LHCN-M2 (cell line): ENCODE measurements around the gene ARHGAP26. TPM values are rescaled to one million over a fixed set of nuclear protein-coding genes. Genes with fewer than 3 reads are reported as not detected.

Experiments
- DNase-seq: peaks from one replicate; pipeline ENCODE4 v3.0.0-alpha.2; 2012; ENCODE audit warnings: low read depth
- total RNA-seq: library from RNA; depleted of rRNA; stranded (reverse); fragments of >200 nt; gene quantifications from 2 replicates; pipeline ENCODE4 v1.2.3, GENCODE V29; 2014

The ARHGAP26 gene
- total RNA-seq, 1 experiment from 2014 or later = 1.0 TPM

DNA sequence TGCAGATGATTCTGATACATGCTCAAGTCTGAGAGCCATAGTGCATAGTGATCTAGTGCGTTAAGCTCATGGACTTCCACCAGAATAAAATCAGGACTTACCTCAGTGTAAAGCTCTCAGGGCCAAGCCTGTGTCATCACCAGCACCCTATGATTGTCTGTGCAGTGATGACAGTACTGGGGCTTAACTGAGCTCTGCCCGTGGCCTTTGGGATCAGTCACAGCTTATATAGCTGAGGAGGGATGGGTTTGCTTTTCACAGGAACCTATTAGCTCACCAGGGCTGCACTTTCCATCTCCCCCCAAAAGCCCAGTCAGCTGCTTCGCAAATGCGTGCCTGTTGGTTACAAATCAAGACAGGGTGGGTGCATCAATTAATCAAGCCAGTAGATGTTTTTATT lies 386.4 kb downstream of the ARHGAP26 start:
- no peak for DNase-seq

DNA sequence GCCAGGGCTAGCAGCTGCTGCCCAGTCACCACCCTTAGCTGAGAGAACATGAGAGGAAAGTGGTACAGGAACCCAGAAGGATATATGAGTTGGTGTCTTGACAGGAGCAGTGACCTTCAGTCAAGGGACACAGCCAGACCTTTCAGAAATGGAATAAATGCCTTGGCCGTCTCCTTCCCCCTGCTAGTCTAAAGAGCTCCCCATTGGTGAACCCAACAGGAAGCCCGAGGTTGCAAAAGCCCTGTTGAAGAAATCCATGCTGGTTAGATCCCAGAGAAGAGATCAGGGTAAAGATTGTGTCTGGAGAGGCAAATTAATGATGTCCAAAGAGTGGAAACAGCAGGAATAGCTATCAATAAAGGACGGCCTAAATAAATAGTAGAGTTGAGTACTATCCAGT lies 388.9 kb downstream of the ARHGAP26 start:
- DNase-seq = no peak

DNA sequence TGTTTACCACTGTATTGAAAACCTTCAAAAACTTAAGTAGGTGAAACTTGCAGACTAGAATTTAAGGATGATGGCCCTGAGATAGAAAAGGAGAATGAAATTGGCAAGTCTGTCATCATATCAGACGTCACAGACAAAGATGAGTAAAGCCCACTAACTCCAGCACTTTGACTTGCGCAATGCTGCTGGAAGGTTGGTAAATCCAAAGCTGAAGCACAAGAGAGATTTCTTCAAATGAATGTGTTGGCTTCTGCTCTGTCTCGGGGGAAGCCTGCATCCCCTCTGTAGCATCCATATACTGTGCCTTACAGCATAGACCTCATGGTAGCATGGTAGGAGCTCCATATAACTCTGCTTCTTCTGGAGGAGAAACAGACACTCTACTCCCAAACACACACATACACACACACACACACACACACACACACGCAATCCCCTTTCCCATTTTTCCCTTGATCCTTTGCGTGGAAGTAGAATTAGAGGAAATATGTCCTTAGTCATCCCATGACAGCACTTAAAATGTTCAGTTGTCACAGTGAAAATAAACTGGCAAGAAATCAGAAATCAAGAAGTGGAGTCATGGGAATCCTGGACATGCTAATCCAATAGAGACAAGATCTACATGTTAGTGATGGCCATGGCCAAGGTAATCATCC lies 391.8 kb downstream of the ARHGAP26 start:
- peak; percentile 86 for DNase-seq

DNA sequence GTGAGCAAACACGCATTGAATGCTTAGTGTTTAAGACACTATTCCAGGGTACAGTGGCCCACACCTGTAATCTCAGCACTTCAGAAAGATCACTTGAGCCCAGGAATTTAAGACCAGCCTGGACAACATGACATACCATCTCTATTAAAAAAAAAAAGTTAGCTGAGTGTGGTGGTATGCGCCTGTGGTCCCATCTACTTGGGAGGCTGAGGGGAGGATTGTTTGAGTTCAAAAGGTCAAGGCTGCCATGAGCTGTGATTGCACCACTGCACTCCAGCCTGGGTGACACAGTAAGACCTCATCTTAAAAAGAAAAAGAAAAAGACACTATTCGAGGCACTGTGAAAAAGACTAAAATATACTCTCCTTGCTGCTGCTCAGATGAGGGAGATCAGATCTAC lies 392.6 kb downstream of the ARHGAP26 start:
- DNase-seq = no peak

DNA sequence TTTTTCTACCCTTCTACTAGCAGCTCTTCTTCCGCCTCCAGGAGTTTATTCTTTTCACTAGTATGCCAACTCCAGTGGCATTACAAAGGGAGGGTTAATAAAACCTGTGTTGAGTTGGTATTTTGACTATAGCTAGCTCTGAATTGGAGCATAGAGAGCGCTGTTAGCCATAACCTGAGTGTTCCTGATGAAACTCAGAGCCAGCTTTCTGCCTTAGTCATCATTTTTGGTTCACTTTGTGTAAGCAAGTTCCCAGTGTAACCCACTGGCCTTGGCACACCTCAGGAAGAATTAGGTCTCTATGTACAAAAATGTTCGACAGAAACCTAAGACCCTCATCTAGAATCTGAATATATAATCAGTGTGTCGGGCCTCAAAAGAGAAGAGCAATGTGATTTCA lies 394.4 kb downstream of the ARHGAP26 start:
- DNase-seq = no peak

DNA sequence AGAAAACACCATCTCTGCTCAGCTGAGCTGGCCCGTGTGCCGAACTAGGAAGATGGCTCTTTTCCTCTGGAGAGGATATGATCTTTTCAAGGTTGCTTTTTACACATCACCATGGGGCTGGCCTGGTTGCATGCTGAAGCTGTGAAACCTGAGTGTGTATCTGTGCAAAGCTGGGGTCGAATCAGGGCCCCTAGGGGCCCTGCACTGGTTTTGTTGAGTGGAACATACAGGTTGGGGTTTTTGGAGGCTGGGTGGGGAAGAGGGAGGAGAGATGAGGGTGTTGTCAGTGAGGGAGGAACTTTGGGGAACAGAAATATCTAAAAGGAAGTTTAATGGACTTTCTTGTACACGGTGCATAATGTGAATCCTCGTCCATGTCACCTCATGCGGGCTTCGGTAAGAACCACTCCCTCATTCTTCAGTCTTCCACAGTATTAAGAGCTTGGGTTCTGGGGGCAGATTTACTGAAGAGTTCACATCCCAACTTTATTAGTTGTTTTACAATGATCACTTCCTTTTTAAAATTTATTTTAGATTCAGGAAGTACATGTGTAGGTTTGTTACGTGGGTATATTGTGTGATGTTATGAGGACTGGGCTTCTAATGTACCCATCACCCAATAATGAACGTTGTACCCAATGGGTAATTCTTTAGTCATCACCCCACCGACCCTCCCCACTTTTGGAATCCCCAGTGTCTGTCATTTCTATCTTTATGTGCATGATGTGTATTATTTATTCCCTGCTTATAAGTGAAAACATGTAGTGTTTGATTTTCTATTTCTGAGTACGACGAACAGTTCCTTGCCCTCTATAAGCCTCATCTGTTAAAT lies 395.1 kb downstream of the ARHGAP26 start:
- DNase-seq = no peak

DNA sequence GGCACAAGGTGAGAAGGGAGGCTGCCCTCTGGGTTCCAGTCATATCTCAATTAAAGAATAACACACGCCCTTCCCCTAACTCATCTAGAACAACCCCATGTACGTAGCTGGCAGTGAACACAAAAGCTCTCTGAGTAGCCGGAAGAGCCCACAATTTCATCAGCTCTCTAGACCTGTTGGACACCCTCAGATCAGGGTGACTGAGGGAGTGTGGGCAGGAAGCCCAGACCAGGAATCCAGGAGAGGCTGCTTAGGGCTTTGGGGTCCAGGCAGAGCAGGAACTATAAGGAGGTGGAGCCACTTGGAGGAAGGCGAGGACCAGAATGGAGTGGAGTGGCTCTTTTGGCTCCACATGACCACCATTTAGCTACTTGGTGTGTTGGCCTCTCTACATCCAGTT lies 395.9 kb downstream of the ARHGAP26 start:
- no peak for DNase-seq

DNA sequence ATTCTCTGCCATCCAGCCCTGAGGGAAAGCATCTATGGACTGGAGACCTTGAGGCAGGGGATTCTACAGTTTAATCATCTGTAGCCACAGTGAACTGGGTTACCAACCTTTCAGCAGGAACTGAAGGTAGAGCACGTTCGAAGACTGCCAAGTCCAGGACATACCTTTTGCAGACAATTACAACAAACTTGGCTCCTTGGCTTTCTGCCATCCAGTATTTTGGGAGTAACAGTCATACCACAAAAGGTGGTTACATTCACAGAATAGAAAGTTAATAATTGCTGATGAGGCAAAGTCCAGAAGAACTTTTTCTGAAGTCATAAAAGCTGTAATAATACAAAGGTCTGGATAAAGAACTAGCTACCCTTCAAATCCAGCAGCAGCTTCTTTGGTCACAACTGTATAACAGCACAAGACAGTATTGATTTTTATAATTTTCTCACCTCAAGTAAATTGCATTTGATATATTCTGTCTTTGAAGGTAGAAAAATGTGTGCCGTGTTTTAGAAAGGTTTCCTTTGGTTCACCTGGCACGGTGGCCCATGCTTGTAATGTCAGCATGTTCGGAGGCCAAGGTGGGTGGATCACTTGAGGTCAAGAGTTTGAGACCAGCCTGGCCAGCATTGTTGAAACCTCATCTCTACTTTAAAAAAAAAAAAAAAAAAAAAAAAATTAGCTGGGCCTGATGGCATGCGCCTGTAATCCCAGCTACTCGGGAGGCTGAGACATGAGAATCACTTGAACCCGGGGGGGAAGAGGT lies 396.7 kb downstream of the ARHGAP26 start:
- no peak for DNase-seq

DNA sequence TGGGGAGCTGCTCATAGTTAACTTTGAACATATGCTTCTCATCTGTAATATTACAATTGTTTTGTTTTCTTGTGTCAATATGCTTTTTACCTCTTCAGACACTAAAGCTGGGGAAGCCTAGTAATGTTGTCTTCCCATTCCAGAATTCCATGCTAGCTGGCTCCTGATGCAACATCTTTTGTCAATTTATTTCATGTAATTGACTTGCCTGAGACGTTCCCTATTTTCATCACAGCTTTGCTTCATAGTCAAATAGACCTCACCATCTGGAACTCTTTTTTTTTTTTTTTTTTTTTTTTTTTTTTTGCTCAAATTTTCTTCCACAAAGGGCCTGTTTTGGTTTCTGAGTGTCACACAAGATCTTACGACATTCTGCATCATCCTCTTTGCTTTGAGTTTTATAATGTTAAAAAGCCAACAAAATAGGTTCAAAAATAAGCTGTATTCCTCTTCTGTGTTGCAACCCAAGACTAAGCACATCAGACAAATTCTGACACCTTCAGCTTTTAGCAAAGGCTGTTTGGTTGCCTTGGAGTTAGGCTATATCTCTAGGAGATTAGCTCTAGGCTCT lies 398.1 kb downstream of the ARHGAP26 start:
- no peak for DNase-seq

DNA sequence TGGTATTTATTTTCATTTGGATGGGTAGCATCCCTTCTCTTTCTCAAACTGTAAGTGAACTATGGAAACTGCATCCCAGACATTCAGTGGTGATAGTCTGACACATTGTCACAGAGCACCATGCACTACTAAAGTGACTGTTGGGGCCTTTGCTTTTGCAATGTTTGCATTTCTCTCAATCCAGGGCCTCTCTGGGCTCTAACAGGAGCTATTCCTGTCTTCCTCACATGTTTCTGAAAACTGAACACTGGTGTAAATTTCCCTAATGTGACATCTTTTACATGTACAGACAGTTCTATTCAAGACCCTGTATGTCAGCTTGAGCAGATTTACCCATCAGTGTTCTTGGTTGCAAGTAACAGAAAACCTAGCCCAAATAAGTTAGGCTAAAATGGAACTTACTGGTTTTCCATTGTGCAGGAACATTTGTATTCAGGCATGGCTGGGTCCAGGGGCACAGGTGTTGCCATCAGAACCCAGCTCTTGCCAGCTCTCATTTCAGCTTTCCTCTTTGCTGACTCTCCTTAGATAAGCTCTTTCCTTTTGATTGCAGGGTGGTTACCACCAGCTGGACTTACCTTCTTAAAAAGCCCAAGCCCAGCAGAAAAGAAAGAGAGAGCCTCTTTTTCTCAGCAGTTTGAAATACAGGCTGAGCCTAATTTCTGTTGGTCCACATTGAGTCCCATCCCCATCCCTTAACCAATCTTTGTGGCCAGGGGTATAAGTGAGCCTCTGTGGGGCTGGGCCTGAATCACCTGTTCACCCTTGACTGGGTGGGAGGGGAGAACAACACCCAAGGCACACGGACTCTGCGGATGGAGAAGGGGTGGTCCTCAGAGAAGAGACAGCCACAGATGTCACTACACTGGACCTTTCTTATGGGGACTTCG lies 399.0 kb downstream of the ARHGAP26 start:
- no peak for DNase-seq

DNA sequence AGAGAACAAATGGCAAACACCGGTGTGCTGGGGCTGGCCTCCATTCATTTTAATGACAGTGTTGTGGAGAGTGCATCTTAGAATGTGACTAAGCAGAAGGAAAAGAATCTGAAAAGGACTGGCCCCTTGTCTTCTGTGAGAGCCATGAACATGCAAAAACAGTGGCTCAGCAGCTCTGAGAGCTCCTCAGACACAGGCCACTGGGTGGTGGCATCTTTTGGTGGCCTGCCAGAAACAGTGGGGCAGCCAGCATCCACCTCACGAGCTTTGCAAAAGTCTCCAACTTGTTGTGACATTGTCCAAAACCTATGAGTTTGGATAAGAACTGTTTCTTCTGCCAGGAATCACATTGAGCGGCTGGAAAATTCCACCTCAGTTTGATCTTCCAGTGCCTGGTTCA lies 399.9 kb downstream of the ARHGAP26 start:
- no peak for DNase-seq

DNA sequence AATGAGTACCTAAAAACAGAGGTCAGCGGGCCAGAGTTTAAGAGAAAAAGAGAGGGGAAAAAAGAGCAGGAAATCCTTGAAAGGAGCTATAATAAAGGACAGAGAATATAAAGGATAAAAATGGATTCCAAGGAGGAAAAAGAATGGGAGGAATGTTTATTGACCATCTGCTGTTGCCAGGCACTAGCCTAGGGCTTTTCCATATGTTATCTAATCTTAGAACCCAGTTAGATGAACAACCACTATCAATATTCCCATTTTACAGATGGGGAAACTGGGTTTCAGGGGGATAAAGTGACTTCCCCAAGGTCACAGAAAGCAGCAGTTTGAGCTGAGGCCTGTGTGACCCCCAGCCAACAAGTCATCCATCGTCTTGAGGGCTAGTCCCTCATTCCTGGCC lies 400.8 kb downstream of the ARHGAP26 start:
- no peak for DNase-seq

DNA sequence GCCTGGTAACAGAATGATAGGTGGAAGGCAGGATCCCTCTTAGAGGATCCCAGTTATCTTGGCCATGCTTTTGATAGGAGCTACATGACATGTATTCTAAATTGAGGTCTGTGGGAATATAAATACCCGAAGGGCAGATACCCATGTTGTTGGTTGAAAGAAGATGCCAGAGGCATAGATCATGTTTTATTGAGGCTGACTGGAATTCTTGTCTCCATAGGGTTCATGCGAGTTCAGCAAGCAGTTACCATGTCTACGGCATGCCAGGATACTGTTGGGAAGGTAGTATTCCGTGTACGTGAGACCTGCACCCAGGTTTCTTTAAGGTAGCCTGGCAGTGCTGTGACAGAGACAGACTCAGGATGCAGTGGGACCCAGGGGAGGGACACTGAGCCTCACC lies 402.6 kb downstream of the ARHGAP26 start:
- no peak for DNase-seq

DNA sequence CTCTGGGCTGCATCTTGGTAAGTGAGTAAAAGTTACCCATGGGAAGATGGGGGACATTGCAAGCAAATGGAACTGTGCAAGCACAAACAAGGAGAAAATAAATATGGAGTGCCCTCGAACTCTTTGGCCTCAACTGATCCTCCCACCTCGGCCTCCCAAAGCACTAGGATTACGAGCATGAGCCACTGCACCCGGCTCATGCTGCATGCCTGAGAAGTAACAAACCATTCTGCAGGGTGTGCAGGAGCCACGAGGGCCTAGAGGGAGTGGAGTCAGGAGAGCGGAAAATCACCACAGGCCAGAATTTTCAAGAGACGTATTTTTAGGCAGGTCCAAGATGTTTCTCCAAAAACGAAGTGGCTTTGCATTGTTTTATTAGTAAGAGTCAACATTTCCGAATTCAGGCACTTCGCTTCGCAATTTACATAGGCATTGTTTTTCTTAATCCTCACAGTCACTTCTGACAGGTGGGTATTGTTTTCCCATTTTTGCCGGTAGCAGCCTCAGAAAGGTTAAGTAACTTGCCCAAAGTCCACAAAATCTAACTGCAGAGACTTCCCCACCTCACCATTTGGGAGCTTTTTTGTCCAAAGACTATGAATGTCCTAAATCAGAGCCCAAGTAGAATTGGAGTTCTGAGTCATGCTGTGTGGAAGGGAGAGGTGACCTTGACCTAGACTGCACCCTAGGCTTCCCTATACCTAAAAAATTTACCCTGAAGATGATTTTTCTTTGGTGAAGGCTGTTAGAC lies 403.1 kb downstream of the ARHGAP26 start:
- DNase-seq = no peak

DNA sequence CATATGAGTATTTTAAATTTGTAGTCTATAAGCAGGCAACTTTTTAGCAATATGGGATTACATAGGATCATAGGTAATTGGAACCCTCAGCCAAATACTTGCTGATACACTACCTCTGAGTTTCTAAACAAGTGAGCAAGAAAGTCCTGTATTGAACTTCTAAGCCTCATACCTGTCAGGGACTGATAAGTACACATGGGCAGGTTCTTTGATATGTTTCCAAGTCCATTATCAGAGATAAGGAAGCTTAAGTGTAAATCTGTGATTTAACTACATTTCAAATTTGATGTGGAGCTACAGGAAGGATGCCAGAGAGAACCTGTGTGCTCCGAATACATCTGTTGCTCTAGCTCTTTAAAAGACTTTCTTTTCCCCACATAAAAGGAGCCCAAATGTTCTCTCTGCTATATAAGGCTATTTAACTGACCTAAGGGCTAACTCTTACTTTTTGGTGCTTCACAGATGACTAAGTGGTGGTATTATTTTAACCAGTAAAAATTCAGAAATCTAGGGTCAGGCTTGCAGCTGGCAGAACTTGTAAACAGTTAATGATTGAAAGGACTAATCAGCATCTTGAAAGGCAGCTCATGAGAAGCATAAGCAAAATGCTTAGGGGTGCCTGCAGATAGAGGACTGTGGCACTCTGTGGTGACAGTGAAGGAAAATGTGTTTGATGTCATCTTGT lies 404.7 kb downstream of the ARHGAP26 start:
- DNase-seq = peak; percentile 92

DNA sequence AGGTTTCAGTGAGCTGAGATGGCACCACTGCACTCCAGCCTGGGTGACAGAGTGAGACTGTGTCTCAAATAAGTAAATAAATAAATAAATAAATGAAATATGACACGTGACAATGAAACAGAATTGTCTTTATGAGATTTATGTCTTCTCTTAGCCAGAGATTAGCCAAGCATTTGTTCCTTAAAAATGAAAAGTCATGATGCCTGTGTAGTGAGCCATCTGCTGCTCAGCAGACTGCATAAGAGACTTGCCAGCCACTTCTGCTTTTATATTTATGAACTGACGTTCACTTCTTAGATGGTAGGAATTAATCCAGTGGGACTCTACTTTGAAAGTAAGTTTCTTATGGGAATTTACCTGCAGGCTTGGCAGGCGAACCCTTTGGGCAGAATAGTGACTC lies 405.9 kb downstream of the ARHGAP26 start:
- DNase-seq = peak; percentile 75

DNA sequence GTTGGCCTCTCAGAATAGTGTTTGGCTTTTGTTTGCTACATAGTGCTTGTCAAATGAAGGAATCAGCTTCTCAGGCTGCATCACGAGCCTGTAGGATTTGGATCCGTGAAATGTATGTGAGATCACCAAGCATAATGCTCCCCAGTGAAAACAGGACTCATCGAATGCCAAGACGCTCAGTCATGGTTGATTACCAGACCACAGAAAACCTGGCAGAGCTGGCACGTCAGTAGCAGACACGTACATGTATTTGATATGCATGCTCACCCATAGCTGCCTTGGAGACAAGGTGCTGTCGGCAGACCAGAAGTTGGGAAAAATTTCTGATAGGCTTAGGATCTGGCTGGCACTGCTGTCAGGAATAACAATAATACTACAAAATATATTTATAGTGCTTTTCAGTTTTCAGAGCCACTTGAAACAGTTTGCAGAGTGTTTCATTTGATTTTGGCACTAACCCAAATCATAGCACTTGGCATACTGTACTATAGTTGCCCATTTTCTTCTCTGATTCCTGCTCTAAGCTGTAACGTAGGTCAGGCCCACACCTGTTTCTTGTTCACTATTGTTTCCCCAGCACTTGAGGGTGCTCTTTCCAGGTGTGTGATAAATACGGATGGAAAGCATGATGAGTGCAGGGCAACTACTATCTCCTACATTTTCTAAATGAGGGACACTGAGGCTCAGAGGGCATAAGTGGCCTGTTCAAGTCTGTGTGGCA lies 407.2 kb downstream of the ARHGAP26 start:
- DNase-seq = peak; percentile 99

DNA sequence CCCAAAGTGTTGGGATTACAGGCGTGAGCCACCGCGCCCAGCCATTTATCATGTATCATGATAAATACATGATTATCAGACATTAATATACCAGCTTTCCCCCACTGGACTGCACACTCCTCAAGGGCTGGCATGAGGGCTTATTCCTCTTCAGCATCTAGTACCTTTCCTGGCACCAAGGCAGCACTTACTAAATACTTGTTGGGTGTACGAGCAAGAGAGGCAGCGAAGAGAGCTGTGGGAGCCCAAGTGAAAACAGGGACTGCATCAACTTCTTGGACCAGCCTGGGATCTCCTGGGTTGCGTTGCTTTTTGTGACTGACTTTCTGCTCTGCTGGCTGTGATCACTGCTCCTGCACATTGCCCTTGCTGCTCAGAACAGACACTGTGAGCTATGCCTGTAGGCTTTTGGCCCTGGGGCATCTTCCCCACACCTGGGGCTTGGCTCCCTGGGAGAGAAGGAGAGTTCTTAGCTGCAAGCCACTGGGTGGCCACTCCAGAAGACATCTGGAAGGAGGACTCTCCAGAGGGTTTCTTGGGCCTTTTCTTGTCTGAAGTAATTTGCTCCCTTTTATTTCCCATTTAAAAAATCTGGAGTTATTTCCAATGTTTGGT lies 409.1 kb downstream of the ARHGAP26 start:
- DNase-seq = no peak

DNA sequence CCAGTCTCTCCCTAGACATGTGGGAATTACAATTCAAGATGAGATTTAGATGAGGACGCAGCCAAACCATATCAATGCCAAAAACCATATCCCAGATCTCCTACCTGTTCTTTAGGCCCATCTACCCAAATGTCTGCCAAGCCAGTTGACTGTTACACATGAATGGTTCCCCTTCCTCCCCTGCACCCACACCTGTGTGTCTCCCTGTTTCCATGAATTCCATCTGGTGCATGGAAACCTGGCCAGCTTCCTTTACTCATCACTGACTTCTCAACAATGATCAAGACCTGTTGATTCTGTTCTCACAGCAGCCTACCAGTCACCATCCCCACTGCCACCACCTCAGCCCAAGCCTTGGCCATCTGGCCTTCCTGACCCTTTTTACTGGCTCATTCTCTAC lies 410.6 kb downstream of the ARHGAP26 start:
- DNase-seq = no peak
